Transverse colon (tissue), 4 donors: ENCODE results near the gene PDZRN3.

Experiments used
- POLR2A ChIP-seq: fragments of 450-650 bp; IDR thresholded peaks from one replicate; pipeline ENCODE4 v1.6.1; 2016; ENCODE audit warnings: antibody characterized with exemption, mild to moderate bottlenecking, moderate library complexity
- POLR2AphosphoS5 ChIP-seq, 3 donors: sonication (generic); formaldehyde crosslinking; IDR thresholded peaks; one replicate each; pipeline ENCODE4 v1.6.1; 2016; ENCODE audit warnings: antibody characterized with exemption in 3 of 3
- TF ChIP-seq, protein P1 (sequence below), 5 experiments: fragments of 200-600 bp in 3 of 5; fragments of 450-650 bp in 2 of 5; sonication (generic) in 3 of 5; IDR thresholded peaks; 1 replicate in 2 of 5; 2 replicates in 3 of 5; pipeline ENCODE4 v1.5.1; 2016 to 2017; ENCODE audit warnings: antibody characterized with exemption in 5 of 5, inconsistent platforms in 3 of 5, mild to moderate bottlenecking in 2 of 5, moderate library complexity in 1 of 5

DNA sequence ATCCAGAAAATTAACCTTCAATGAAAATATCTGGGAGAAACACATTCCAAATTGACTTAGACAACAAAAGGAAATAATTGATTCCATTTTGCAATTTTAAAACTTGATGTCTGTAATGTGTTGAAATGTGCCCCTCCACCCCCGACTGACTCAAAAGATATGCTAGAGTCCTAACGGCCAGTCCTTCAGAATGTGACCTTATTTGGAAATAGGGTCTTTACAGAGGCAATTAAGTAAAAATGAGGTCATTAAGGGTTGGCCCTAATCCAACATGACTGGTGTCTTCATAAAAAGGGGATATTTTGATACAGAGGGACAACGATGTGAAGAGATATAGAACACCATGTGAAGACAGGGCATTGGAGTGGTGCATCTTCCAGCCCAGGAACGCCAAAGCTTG is 153.9 kb downstream of the PDZRN3 start:
- TF ChIP-seq, protein P1, sequence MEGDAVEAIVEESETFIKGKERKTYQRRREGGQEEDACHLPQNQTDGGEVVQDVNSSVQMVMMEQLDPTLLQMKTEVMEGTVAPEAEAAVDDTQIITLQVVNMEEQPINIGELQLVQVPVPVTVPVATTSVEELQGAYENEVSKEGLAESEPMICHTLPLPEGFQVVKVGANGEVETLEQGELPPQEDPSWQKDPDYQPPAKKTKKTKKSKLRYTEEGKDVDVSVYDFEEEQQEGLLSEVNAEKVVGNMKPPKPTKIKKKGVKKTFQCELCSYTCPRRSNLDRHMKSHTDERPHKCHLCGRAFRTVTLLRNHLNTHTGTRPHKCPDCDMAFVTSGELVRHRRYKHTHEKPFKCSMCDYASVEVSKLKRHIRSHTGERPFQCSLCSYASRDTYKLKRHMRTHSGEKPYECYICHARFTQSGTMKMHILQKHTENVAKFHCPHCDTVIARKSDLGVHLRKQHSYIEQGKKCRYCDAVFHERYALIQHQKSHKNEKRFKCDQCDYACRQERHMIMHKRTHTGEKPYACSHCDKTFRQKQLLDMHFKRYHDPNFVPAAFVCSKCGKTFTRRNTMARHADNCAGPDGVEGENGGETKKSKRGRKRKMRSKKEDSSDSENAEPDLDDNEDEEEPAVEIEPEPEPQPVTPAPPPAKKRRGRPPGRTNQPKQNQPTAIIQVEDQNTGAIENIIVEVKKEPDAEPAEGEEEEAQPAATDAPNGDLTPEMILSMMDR (IDR thresholded peaks at IDR 0.05), result no peak
- no peak for TF ChIP-seq POLR2AphosphoS5 (IDR thresholded peaks at IDR 0.05)
- TF ChIP-seq POLR2A, result no peak
